NCI-H2171 (cell line): ENCODE results near the gene CDH7.
A peak's percentile ranks its signal among the peaks of the same experiment; 100 is the strongest.

Source experiments
- DNase-seq: peaks from one replicate; lab custom pipeline; 2025; lab: John Stamatoyannopoulos, UW

The CDH7 gene

DNA sequence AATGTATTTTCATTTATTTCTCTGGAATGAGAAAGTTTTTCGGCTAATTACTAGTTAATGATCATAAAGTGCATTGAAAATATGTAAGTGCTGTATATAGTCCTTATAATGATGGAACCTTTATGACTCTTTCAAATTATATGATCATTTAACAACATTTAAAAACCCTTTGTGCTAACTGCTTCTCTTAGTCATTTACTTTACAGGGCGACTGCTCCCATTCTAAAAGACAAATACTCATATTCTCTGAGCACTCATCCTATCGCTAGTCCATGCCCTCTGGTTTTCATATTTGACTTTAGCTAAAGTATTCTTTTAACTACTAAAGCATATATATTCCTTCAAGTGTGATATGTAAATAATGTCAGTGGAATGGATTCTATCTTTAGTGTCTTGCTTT is 168.2 kb downstream of the CDH7 start:
- no peak for DNase-seq

DNA sequence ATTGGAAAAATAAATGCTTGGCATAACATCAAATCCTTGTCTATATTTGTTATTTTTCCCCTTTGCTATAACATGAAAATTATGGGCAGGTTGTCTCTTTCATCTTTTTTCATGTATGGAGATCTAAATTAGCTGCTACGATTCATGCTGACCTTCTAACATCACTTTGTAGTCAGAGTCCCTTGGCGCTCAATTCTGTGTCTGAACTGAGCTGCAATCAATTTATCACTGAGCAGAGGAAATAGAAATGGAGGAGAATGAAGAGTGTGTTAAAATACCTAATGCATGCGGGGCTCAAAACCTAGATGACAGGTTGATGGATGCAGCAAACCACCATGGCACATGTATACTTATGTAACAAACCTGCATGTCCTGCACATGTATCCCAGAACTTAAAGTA is 168.9 kb downstream of the CDH7 start:
- no peak for DNase-seq

GRCh38 chr18:65922103-65922502 is 171.3 kb downstream of the CDH7 start:
- no peak for DNase-seq

GRCh38 chr18:65924904-65925303 is 174.1 kb downstream of the CDH7 start:
- DNase-seq, result no peak

GRCh38 chr18:65934874-65935273 is 184.1 kb downstream of the CDH7 start:
- DNase-seq, result no peak

- no peak for DNase-seq
Measured at GRCh38 chr18:65936678-65937077, 185.9 kb downstream of the CDH7 start.

- no peak for DNase-seq
Measured at GRCh38 chr18:65937180-65937579, 186.4 kb downstream of the CDH7 start.

DNA sequence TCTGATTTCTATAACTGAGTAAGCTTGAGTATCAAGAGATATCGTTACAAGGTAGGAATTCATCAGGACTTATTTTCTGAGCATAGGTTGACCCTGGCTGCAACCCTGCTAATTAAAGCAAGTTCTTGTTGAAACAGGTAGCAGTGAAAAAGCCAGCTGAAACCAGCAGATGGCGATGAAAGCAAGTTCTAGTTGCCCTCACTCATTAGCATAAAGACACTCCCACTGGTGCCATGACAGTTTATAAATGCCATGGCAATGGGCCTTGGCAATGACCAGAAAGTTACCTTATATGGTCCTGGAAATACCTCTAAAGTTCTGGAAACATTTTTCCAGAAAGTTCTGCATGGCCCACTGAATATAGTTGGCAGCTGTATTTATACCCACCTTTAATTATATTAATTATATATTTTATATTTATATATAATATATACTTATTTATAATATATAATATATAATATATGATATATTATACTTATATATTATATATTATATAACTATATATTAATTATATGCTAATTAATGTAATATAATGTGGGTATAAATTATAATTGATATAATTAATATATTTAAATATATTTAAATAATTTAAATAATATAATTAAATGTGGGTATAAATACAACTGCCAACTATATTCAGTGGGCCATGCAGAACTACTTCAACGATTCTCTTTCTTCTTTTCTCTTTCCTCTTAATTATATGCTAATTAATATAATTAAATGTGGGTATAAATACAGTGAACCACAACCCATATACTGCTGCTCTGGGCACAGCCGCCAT is 188.0 kb downstream of the CDH7 start:
- DNase-seq, result peak; percentile 23
